Measurements from ENCODE around the gene ISLR2. TPM values are rescaled to one million over a fixed set of nuclear protein-coding genes. Genes with fewer than 3 reads are reported as not detected.

The ISLR2 gene
- total RNA-seq, 4 donors from 2014 or later = 0.44 to 3.6 (median 1.1) TPM; not detected in 1

DNA sequence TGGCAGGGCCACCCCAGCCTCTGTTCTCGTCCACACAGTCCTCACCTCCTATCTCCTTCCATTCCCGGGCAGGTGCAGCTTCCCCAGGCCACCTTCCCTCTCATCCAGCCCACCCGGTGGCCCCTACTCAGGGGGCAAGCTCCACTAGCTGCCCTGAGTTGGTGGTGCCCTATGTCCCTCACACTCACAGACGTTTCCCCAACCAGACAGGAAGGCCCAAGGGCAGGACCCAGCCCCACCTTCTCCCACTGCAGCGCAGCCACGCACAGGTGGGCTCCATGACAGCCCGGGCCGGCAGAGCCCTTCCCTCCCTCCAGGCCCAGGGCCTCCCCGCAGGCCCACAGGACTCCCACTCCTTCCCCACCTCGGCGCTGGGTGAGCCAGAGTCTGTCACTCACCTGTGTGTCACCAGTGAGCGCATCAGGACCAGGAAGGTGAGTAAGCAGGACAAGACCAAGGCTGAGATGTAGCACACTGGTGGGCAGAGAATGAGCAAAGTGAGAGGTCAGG, 54.3 kb downstream of the ISLR2 start:
- TF ChIP-seq, protein P1, sequence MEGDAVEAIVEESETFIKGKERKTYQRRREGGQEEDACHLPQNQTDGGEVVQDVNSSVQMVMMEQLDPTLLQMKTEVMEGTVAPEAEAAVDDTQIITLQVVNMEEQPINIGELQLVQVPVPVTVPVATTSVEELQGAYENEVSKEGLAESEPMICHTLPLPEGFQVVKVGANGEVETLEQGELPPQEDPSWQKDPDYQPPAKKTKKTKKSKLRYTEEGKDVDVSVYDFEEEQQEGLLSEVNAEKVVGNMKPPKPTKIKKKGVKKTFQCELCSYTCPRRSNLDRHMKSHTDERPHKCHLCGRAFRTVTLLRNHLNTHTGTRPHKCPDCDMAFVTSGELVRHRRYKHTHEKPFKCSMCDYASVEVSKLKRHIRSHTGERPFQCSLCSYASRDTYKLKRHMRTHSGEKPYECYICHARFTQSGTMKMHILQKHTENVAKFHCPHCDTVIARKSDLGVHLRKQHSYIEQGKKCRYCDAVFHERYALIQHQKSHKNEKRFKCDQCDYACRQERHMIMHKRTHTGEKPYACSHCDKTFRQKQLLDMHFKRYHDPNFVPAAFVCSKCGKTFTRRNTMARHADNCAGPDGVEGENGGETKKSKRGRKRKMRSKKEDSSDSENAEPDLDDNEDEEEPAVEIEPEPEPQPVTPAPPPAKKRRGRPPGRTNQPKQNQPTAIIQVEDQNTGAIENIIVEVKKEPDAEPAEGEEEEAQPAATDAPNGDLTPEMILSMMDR (IDR thresholded peaks at IDR 0.05; ENCODE audit: low read depth) = no peak

DNA sequence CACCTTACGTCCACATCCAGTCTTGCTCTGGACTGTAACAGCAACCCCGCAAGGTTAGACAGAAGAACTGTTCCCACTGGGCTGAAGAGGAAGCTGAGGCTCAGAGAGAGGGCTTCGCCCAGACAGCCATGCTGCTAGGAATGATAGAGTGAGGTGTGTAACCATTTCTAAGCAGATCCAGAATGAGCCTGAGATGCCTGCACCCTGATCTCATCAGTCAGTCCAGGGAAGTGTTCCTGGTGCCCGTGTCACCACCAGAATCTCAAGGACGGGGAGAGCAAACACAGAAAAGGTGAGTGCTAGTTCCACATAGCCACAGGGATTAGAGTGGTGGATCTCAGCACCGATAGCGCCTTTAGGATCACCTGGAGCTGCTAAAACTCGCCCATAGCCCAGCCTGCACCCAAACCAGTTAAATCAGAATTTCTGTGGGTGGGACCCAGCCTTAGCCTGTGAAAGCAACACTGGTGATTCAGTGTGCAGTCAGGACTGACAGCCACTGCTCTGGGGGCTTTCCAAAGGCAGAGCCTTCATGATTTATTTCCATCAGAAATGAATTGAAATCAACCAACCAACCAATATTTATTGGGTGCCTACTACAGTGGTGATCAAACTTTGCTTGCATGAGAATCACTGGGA, 55.4 kb downstream of the ISLR2 start:
- TF ChIP-seq, protein P1 (IDR thresholded peaks at IDR 0.05; ENCODE audit: low read depth) = no peak

Small RNA genes within 50 kb of the gene (small RNA-seq; reads per million reads assigned to genes)
- gene RF00017 = not detected

Other genes starting within 250 kb of the ISLR2 start
- 1 to 10 TPM; 4.2 to 9.2 (median 6.3) TPM for gene LOXL1, start 204.1 kb upstream of the ISLR2 start, total RNA-seq
- gene STOML1, start 138.3 kb upstream of the ISLR2 start, total RNA-seq = 10 to 100 TPM; 10.9 to 25.8 (median 18.2) TPM
- gene PML, start 135.9 kb upstream of the ISLR2 start, total RNA-seq = 100 to 1,000 TPM in 1 of 4 donors, 10 to 100 TPM in 3; 45.2 to 214 (median 65.5) TPM
- under 1 TPM in 1 of 4 donors, not detected in 3; 0.17 TPM for gene GOLGA6A, start 48.0 kb upstream of the ISLR2 start, total RNA-seq
- 10 to 100 TPM; 52.0 to 89.6 (median 63.8) TPM for gene ISLR, start 43.1 kb downstream of the ISLR2 start, total RNA-seq
- not detected for gene STRA6, start 72.2 kb downstream of the ISLR2 start, total RNA-seq
- gene CCDC33, start 105.7 kb downstream of the ISLR2 start, total RNA-seq = not detected
- gene CYP11A1, start 237.1 kb downstream of the ISLR2 start, total RNA-seq = 1 to 10 TPM; 1.6 to 3.6 (median 2.5) TPM

All from subcutaneous adipose tissue (tissue), 4 donors.